Activated naive CD4-positive, alpha-beta T cell treated with anti-CD3 and anti-CD28 coated beads, Interleukin-2, amount 50 U/mL, for 24 hours (primary cell): ENCODE results near the gene SYT3.

Experiments
- H3K27ac Mint-ChIP-seq: one replicate; pipeline ENCODE4 v1.8.0; 2021; ENCODE audit warnings: mild to moderate bottlenecking, mixed read lengths
- H3K27me3 Mint-ChIP-seq: one replicate; pipeline ENCODE4 v1.8.0; 2021; ENCODE audit warnings: mixed read lengths
- H3K36me3 Mint-ChIP-seq: one replicate; pipeline ENCODE4 v1.8.0; 2021; ENCODE audit warnings: mixed read lengths
- H3K4me1 Mint-ChIP-seq: one replicate; pipeline ENCODE4 v1.8.0; 2021; ENCODE audit warnings: mixed read lengths
- H3K4me3 Mint-ChIP-seq: one replicate; pipeline ENCODE4 v1.8.0; 2021; ENCODE audit warnings: mild to moderate bottlenecking, mixed read lengths
- H3K9me3 Mint-ChIP-seq: one replicate; pipeline ENCODE4 v1.8.0; 2021; ENCODE audit warnings: mixed read lengths

SYT3 gene

DNA sequence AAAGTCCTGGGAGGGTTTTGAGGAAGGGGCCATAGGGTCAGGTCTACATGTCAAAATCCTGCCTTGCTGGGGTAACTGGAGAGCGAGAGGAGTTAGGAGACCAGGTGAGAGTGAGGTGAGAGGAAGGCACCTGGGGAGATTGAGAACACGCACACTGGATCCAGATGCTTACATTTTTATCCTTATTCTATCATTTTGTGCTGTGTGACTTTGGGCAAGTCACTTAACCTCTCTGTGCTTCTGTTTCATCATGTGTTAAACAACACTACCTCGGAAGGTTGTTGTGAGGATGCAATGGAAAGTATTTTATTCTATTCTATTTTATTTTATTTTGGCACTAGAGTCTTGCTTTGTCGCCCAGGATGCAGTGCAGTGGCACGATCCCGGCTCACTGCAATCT lies 13.0 kb upstream of the SYT3 start:
- Mint-ChIP-seq H3K9me3 (peaks cover 10% of the 10 kb centered on the region), H3K4me1 (peaks cover 7% of the 10 kb centered on the region), H3K27me3 (peaks cover 40% of the 10 kb centered on the region), H3K36me3 (no peaks in the 10 kb centered on the region), H3K27ac (no peak overlapping the region), H3K4me3 (no peak overlapping the region)

GRCh38 chr19:50651174-50651573 lies 11.5 kb upstream of the SYT3 start:
- Mint-ChIP-seq H3K4me3 (no peak overlapping the region), H3K4me1 (no peaks in the 10 kb centered on the region), H3K36me3 (no peaks in the 10 kb centered on the region), H3K27ac (no peak overlapping the region), H3K27me3 (peaks cover 35% of the 10 kb centered on the region), H3K9me3 (peaks cover 2% of the 10 kb centered on the region)

GRCh38 chr19:50649433-50650391 lies 10.0 kb upstream of the SYT3 start, which contains the start of gene C19orf81:
C19orf81 (plus strand) TSS chr19:50649445; CDS start chr19:50649445, 0 bp downstream.
- Mint-ChIP-seq H3K36me3 (no peaks in the 10 kb centered on the region), H3K4me1 (no peaks in the 10 kb centered on the region), H3K27me3 (peaks cover 29% of the 10 kb centered on the region), H3K27ac (no peak within 1 kb of the TSS), H3K9me3 (no peaks in the 10 kb centered on the region), H3K4me3 (no peak within 1 kb of the TSS)

GRCh38 chr19:50648659-50649058 lies 9.0 kb upstream of the SYT3 start:
- no peak overlapping the region for H3K27ac Mint-ChIP-seq
- no peaks in the 10 kb centered on the region for H3K4me1 Mint-ChIP-seq
- no peaks in the 10 kb centered on the region for H3K9me3 Mint-ChIP-seq
- H3K27me3 Mint-ChIP-seq, result peaks cover 26% of the 10 kb centered on the region
- H3K36me3 Mint-ChIP-seq, result no peaks in the 10 kb centered on the region
- no peak overlapping the region for H3K4me3 Mint-ChIP-seq

DNA sequence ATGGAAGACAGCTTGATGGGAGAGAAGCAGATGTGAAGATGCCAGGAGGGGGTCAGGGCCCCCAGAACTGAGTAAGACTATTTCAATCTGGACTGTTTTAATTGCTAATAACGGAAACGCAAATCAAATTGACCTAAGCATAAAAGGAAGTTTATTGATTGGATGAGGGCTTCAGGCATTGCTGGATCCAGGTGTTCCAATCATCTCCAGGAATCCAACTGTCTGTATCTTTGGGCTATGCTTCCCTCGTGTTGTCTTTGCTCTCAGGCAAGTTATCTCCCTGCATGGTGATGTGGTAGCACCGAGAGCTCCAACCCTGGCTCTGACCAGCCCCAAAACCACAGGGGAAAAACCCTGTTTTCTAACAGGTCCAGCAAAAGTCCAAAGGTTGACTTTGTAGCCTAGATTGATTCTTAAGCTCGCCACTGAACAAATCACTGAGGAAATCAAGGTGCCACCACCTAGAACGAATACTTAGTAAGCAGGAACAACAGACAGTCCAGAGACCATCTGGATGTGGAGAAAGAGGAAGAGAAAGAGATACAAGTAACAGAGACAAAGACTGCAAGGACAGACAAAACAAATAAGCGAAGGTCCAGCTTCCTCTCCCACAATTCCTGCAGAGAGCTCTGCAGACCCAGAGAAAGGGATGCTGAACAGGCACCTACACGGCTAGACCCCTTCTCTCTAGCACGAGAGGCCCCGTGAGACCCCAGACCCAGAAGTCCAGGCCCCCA lies 8.4 kb upstream of the SYT3 start:
- H3K27me3 Mint-ChIP-seq, result peaks cover 23% of the 10 kb centered on the region
- H3K27ac Mint-ChIP-seq, result no peak overlapping the region
- H3K4me3 Mint-ChIP-seq, result no peak overlapping the region
- H3K9me3 Mint-ChIP-seq, result no peaks in the 10 kb centered on the region
- H3K36me3 Mint-ChIP-seq, result no peaks in the 10 kb centered on the region
- H3K4me1 Mint-ChIP-seq, result no peaks in the 10 kb centered on the region

DNA sequence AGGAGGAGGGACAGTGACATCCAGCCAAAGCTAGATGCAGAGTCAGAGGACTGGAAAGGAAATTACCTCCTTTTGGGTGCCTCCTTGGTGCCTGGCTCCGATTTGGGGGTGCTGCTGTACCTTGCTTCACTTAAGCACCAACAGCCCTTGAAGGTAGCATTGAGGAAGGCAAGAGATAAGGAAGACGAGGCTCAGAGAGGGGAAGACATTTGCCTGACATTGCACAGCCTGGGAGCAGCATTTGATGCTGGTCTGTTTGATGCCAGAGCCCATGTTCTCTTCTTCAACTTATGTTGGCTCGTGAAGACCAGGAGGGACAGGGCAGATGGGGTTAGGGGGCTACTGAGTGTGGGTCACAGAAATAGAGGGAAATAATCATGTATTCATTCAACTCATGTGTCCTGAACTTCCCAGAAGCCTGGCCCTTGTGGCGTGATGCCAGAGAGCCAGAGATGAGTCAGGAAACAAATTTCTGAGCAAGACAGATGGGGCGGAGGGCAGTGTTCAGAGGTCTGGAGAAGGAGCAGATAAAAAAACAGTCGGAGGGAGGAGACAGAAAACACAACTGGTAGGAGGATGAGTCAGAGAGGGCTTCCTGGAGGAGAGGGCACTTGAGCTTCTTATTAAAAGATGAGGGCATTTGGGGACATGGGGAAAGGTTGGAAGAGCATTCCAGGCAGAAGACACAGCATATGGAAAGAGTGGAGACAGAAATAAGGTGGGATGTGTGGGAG lies 6.6 kb upstream of the SYT3 start:
- no peak overlapping the region for H3K4me3 Mint-ChIP-seq
- H3K27ac Mint-ChIP-seq, result no peak overlapping the region
- peaks cover 21% of the 10 kb centered on the region for H3K27me3 Mint-ChIP-seq
- no peaks in the 10 kb centered on the region for H3K9me3 Mint-ChIP-seq
- no peaks in the 10 kb centered on the region for H3K36me3 Mint-ChIP-seq
- no peaks in the 10 kb centered on the region for H3K4me1 Mint-ChIP-seq

DNA sequence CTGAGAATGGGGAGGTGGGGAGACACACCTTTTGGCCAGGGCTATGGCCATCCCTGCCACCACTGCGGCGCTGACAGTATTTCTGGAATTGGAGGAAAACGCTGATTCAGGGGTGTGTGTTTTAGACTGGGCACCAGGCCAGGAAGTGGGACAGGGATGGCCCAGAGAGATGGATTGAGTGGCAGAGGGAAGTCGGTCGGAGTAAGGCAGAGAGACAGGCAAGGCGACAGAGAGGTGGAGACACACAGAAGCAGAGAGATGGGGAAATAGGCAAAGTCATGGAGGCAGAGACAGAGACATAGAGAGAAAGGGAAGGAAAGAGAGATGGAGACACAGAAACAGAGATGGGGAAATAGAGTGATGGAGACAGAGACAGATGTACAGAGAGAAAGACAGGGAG lies 5.4 kb upstream of the SYT3 start:
- Mint-ChIP-seq H3K36me3 (no peaks in the 10 kb centered on the region), H3K9me3 (no peaks in the 10 kb centered on the region), H3K4me3 (no peak overlapping the region)

DNA sequence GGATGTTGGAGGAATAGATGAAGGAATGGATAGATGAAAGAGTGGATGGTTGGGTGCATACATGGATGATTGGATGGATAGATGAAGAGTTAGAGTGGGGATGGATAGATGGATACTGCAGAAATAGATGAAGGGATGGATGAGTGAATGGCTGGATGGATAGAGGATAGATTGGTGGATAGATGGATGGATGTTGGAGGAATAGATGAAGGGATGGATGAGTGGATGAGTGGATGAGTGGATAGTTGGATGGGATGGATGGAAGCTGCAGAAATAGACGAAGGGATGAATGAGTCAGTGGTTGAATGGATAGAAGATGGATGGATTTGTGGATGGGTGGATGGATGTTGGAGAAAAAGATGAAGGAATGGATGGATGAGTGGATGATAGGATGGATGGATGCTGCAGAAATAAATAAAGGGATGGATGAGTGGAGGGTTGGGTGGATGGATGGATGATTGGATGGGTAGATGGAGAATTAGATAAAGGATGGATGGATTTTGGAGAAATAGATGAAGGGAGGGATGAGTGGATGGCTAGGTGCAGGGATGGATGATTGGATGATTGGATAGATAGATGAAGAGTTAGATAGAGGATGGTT lies 4.7 kb upstream of the SYT3 start:
- H3K4me3 Mint-ChIP-seq, result no peak overlapping the region
- no peaks in the 10 kb centered on the region for H3K4me1 Mint-ChIP-seq
- no peak overlapping the region for H3K27ac Mint-ChIP-seq
- H3K27me3 Mint-ChIP-seq, result peaks cover 18% of the 10 kb centered on the region
- no peaks in the 10 kb centered on the region for H3K36me3 Mint-ChIP-seq
- no peaks in the 10 kb centered on the region for H3K9me3 Mint-ChIP-seq

More for the DNA sequence above, 5.4 kb upstream of the SYT3 start:
- H3K27me3 Mint-ChIP-seq, result peaks cover 23% of the 10 kb centered on the region
- H3K27ac Mint-ChIP-seq, result no peak overlapping the region
- H3K4me1 Mint-ChIP-seq, result no peaks in the 10 kb centered on the region

DNA sequence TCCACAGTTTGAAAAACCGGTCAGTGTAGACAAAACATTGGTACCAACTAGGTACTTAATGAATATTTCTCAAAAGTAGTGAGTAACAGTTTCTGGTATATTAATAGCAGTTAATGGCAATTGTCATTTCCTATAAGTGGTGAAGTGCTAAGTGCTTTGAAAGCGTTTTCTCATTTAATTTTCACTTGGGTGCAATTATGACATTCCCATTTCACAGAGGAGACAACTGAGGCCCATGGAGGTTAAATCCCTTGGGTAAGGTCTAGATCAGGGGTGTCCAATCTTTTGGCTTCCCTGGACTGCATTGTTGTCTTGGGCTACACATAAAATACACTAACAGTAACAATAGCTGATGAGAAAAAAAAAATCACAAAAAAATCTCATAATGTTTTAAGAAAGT lies 687 bp upstream of the SYT3 start:
- H3K36me3 Mint-ChIP-seq, result peaks cover 2% of the 10 kb centered on the region
- H3K9me3 Mint-ChIP-seq, result peaks cover 1% of the 10 kb centered on the region
- H3K27me3 Mint-ChIP-seq, result peaks cover 29% of the 10 kb centered on the region
- no peak overlapping the region for H3K27ac Mint-ChIP-seq
- H3K4me3 Mint-ChIP-seq, result no peak overlapping the region
- H3K4me1 Mint-ChIP-seq, result no peaks in the 10 kb centered on the region

- H3K4me3 Mint-ChIP-seq, result no peak overlapping the region
- peaks cover 29% of the 10 kb centered on the region for H3K27me3 Mint-ChIP-seq
- H3K4me1 Mint-ChIP-seq, result no peaks in the 10 kb centered on the region
- peaks cover 2% of the 10 kb centered on the region for H3K36me3 Mint-ChIP-seq
- H3K9me3 Mint-ChIP-seq, result peaks cover 5% of the 10 kb centered on the region
- H3K27ac Mint-ChIP-seq, result no peak overlapping the region
These were observed 1.1 kb downstream of the SYT3 start for GRCh38 chr19:50638600-50638999.

DNA sequence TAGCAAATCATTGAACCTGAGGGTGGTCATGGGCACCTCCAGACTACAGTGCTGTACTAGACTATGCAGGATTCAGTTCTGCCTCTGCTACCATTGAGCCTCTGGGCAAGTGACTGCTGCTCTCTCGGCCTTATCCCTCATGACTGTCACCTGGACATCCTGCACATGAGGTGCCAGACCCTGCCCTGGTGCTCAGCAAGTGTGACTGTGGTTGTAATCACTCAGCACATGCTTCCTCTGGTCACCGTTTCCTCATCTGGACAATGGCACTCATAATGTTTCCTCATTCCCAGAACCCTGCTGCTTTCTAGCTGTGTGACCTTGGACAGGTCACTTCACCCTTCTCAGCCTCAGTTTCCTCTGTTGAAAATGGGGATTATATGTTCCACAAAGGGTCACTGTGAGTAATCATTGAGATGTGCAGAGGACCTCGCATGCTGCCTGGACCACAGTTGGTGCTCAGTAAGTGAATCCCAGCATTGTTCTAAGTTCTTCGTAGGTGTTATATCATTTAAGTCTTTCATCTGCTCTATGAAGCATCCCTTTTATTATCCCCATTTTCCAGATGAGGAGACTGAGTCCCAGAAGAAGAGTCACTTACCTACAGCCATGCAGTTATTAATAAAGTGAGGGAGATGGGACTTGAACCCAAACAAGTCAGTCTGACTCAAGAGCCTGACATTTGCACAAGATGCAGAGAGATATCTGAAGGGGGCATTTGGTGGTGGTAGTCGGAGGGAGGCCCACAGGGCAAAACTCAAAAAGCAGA lies 3.2 kb downstream of the SYT3 start:
- H3K4me1 Mint-ChIP-seq, result no peaks in the 10 kb centered on the region
- H3K27ac Mint-ChIP-seq, result no peak overlapping the region
- peaks cover 28% of the 10 kb centered on the region for H3K27me3 Mint-ChIP-seq
- peaks cover 11% of the 10 kb centered on the region for H3K9me3 Mint-ChIP-seq
- H3K36me3 Mint-ChIP-seq, result peaks cover 7% of the 10 kb centered on the region
- no peak overlapping the region for H3K4me3 Mint-ChIP-seq

DNA sequence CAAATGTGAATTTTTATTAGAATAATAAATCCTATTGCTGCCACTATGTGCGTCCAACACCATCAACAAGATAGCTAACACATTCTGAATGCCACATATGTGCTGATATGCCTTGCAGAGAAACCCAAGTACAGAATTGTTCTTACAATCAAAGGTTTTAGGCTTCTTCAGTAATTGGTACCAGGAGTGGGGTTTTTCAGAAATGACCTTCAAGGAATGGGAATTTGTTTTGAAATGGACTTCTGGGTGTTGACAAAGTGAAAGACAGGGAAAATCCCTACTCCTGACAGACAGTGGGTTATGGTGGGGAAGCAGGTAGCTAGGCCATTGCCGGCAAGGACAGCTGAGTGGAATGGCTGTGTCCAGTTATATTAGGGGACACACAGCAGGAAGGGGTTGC lies 5.7 kb downstream of the SYT3 start:
- peaks cover 29% of the 10 kb centered on the region for H3K27me3 Mint-ChIP-seq
- H3K4me1 Mint-ChIP-seq, result no peaks in the 10 kb centered on the region
- H3K36me3 Mint-ChIP-seq, result peaks cover 7% of the 10 kb centered on the region
- H3K9me3 Mint-ChIP-seq, result peaks cover 11% of the 10 kb centered on the region
- no peak overlapping the region for H3K4me3 Mint-ChIP-seq
- no peak overlapping the region for H3K27ac Mint-ChIP-seq

GRCh38 chr19:50633359-50633758 lies 6.3 kb downstream of the SYT3 start:
- Mint-ChIP-seq H3K4me1 (no peaks in the 10 kb centered on the region), H3K9me3 (peaks cover 11% of the 10 kb centered on the region), H3K27me3 (peaks cover 25% of the 10 kb centered on the region), H3K27ac (no peak overlapping the region), H3K4me3 (no peak overlapping the region), H3K36me3 (peaks cover 7% of the 10 kb centered on the region)

DNA sequence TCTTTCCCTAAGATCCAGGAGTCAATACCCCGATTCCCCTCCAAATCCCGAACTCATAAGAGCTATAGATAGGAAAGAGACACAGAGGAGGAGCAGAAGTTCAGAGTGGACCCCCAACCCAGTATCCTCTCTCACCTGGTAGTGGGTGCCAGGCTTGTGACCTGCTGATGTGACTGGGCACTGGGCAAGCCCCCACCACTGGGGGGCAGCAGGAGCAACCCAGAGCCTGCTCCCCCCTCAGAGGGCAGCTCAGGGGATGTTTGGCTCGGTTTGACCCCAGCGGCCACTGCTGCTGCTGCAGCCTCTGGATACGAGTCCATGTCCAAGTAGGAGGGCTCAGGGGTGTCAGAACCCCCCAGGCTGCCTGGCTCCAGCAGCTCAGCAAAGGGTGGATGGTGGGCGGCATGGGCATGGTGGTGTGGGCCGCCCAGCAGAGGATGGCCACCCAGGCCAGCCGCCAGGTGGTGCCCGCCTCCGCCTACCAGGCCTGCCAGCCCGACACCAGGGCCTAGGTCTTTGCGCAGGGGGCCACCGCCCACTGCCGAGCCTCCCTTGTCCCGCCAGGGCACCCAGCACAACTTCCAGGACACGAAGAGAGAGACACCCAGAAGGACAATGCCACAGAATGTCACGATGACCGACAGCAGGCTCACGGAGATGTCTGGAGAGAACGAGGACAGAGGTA lies 7.4 kb downstream of the SYT3 start:
- H3K27me3 Mint-ChIP-seq, result peaks cover 18% of the 10 kb centered on the region
- no peak overlapping the region for H3K4me3 Mint-ChIP-seq
- H3K4me1 Mint-ChIP-seq, result no peaks in the 10 kb centered on the region
- H3K27ac Mint-ChIP-seq, result no peak overlapping the region
- peaks cover 5% of the 10 kb centered on the region for H3K36me3 Mint-ChIP-seq
- peaks cover 11% of the 10 kb centered on the region for H3K9me3 Mint-ChIP-seq
